GM13977 (cell line): ENCODE measurements around the gene OR2A14.

Experiments used
- DNase-seq: peaks from one replicate; pipeline ENCODE4 v3.0.0; 2012; ENCODE audit warnings: low spot score
- in situ Hi-C: fragments of 300-500 bp; cut with MboI; formaldehyde crosslinking; loops from one replicate; pipeline ENCODE4 v1.12.0; 2022; ENCODE audit warnings: low sequenced_read_pairs, low pct_unique_long_range_greater_than_20kb, mixed read lengths, inconsistent platforms; ENCODE audit not compliant: unreplicated experiment
- TF ChIP-seq, protein P1 (sequence below): IDR thresholded peaks from 2 replicates; pipeline ENCODE4 v1.5.1; 2012; ENCODE audit warnings: mild to moderate bottlenecking, control low read depth; ENCODE audit not compliant: insufficient read depth; ENCODE audit errors: extremely low read depth, missing control alignments

The OR2A14 gene, protein sequence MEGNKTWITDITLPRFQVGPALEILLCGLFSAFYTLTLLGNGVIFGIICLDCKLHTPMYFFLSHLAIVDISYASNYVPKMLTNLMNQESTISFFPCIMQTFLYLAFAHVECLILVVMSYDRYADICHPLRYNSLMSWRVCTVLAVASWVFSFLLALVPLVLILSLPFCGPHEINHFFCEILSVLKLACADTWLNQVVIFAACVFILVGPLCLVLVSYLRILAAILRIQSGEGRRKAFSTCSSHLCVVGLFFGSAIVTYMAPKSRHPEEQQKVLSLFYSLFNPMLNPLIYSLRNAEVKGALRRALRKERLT

DNA sequence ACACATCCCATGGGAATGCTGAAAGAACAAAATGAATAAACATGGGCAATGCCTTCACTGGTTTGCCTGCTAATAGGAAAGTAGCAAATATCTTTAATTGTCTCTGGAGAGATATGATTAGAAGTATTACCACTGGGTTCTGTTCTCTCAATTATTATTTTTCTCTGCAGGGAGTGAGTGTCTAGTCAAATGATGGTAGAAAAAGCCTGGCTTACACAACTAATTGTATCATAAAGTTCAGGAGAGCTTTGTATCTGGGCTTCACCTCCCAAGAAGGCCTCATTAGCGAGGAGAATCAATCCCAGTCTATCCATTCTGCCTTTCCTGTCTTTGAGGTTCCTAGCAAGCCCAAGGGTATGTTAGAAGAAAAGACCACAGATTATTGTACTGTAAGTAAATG, at the start of gene OR2A14:
Gene OR2A14 (plus strand): TSS at position 301 of the 400 bp plus-strand sequence. CDS start 5,937 bp downstream, outside the sequence.
- in situ Hi-C loops: no loop called here
- no peak for DNase-seq
- TF ChIP-seq, protein P1, sequence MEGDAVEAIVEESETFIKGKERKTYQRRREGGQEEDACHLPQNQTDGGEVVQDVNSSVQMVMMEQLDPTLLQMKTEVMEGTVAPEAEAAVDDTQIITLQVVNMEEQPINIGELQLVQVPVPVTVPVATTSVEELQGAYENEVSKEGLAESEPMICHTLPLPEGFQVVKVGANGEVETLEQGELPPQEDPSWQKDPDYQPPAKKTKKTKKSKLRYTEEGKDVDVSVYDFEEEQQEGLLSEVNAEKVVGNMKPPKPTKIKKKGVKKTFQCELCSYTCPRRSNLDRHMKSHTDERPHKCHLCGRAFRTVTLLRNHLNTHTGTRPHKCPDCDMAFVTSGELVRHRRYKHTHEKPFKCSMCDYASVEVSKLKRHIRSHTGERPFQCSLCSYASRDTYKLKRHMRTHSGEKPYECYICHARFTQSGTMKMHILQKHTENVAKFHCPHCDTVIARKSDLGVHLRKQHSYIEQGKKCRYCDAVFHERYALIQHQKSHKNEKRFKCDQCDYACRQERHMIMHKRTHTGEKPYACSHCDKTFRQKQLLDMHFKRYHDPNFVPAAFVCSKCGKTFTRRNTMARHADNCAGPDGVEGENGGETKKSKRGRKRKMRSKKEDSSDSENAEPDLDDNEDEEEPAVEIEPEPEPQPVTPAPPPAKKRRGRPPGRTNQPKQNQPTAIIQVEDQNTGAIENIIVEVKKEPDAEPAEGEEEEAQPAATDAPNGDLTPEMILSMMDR: no peak

DNA sequence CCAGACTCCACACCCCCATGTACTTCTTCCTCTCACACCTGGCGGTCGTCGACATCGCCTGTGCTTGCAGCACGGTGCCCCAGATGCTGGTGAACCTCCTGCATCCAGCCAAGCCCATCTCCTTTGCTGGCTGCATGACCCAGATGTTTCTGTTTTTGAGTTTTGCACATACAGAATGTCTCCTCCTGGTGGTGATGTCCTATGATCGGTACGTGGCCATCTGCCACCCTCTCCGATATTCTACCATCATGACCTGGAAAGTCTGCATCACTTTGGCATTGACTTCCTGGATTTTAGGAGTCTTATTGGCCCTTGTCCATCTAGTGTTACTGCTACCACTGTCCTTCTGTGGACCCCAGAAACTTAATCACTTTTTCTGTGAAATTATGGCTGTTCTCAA, 48.6 kb upstream of the OR2A14 start:
- in situ Hi-C loops: no loop called here
- TF ChIP-seq, protein P1: no peak
- no peak for DNase-seq

DNA sequence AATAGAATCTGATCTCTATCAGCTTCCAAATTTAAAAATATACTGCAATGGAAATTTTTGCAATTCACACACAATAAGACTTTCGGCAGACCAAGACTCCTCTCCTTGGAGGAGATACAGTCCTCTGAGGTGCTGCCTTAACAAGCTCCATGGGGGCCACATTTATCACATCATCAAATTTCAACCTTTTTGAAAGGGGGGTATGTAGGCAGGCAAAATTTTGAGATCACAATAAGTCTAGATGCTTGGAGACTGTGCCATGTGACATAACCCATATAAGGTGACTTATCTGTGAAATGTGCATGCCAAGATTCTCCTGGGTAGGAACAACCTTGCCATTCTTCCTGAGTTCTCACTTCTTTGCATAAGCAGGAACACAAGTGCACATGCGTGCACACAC, 37.0 kb upstream of the OR2A14 start, which contains the start of gene OR2A12:
Gene OR2A12 (plus strand): TSS at position 301 of the 400 bp plus-strand sequence. CDS start 8,830 bp downstream, outside the sequence.
- DNase-seq: no peak
- TF ChIP-seq, protein P1: no peak
- in situ Hi-C loops: no loop called here

DNA sequence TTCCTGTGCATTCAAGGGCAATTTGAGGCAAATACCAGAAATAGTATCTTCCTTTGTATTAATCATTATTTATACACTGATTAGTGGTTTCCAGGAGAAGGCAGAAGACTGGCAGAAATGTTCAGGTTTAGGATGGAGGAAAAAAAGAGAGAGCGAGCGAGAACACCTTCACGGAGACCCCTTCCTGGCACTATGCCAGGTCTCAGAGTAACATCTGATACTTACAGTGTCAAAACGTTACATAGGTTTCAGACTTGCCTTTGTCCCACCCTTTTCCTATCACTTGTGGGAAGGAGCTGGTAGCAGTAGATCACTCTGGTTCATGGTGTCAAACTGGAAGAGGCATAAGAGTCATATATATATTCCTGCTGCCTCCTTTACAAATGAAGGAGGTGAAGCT, 36.2 kb upstream of the OR2A14 start:
- in situ Hi-C loops: no loop called here
- no peak for DNase-seq
- TF ChIP-seq, protein P1: no peak

DNA sequence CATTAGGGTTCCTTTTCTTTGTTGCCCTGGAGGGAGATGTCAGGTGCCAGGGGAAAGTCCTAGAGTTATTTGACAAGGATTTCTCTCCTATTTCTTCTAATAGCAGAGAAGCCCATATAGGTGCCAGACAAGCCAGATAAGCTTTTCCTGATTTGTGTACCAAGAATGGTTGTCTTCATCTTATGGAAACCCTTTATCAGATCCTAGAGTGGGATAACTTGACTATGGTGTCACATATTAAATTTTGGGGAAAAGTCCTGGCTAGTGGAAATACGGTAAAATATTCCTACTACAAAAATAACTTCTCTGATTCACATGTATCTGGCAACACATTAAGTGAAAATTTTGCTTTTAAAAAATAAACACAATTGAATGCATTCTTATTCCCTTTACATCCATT, 35.7 kb upstream of the OR2A14 start:
- in situ Hi-C loops: no loop called here
- TF ChIP-seq, protein P1: no peak
- no peak for DNase-seq

DNA sequence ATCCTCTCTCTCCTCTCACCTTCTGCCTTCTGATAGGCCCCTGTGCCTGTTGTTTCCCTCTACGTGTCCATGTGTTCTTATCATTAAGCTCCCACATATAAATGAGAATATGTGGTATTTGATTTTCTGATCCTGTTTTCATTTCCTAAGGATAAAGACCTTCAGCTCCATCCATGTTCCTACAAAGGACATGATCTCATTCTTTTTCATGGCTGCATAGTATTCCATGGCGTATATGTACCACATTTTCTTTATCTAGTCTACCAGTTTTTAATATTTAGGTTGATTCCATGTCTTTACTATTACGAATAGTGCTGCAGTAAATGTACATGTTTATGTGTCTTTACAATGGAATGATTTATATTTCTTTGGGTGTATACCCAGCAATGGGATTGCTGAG, 32.3 kb upstream of the OR2A14 start:
- DNase-seq: no peak
- in situ Hi-C loops: no loop called here
- TF ChIP-seq, protein P1: no peak
